K562 treated with DMSO at 1 percent for 12 hours (cell line): ENCODE data around the gene HK1. TPM values are rescaled to one million over a fixed set of nuclear protein-coding genes. Genes with fewer than 3 reads are reported as not detected.

ENCODE experiments used
- total RNA-seq: library from RNA; unstranded; fragments of 300-600 nt; gene quantifications from 2 replicates; pipeline ENCODE4 v1.2.3, GENCODE V29; 2022; ENCODE audit not compliant: insufficient read depth

The HK1 gene
- total RNA-seq, result 110 and 195 TPM in 2 replicates

GRCh38 chr10:69278446-69278963 lies at the start of gene HK1:
Gene HK1, plus strand, starts transcription at chr10:69278496.

GRCh38 chr10:69416695-69417094 lies 138.4 kb downstream of the HK1 start, which contains the start of gene TACR2:
Gene TACR2, minus strand, starts transcription at chr10:69416918. Its CDS starts 595 bp downstream, at chr10:69416323.

DNA sequence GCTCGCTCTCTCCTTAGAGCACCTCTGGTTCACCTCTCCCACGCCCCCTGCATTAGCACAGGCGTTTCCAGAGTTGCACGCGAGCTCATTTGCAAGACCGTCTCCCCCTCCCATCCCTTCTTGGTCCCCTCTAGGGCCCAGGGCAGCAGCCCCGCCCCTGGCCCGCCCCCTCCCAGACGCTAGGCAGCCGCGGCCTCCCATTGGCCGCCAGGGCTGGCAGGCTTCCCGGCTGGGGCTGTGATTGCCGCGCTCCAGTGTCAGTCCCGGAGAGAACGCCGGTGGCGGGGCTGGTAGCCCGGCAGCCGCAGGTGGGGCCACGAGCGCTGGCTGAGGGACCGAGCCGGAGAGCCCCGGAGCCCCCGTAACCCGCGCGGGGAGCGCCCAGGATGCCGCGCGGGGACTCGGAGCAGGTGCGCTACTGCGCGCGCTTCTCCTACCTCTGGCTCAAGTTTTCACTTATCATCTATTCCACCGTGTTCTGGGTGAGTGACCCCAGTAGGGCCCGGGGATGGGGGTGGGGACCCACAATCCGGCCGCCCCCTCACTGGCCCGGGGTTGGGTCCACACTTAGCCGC lies 173.0 kb downstream of the HK1 start, which contains the start of gene TSPAN15:
Gene TSPAN15 (plus strand): TSS at position 257 of the 575 bp plus-strand sequence. CDS start 130 bp downstream, at position 387.

Other genes with a start within 250 kb of the HK1 start
- gene SRGN, start 190.4 kb upstream of the HK1 start, total RNA-seq, result 126 and 149 TPM in 2 replicates
- gene VPS26A, start 154.3 kb upstream of the HK1 start, total RNA-seq, result 31.2 and 66.4 TPM in 2 replicates
- gene SUPV3L1, start 98.3 kb upstream of the HK1 start, total RNA-seq, result 31.7 and 46.2 TPM in 2 replicates
- not detected in 2 replicates for gene HKDC1, start 58.2 kb upstream of the HK1 start, total RNA-seq
- gene TACR2, start 138.4 kb downstream of the HK1 start, total RNA-seq, result 0.50 TPM in 1 of 2 replicates, not detected in the other
- gene TSPAN15, start 173.0 kb downstream of the HK1 start, total RNA-seq, result 3.7 and 5.0 TPM in 2 replicates